Hepatocyte (in vitro differentiated cells): Measurements from ENCODE around the gene MYRIP.

Source experiments
- EZH2 ChIP-seq: fragments of 200-600 bp; sonication (generic); IDR thresholded peaks from 2 replicates; pipeline ENCODE4 v1.6.1; 2016; ENCODE audit warnings: antibody characterized with exemption, mild to moderate bottlenecking, borderline replicate concordance
- EZH2phosphoT487 ChIP-seq: fragments of 200-600 bp; sonication (generic); IDR thresholded peaks from one replicate; pipeline ENCODE4 v1.6.1; 2018; ENCODE audit warnings: antibody characterized with exemption, mild to moderate bottlenecking, low read depth, moderate library complexity; ENCODE audit not compliant: unreplicated experiment, severe bottlenecking
- TF ChIP-seq, protein P1 (sequence below): fragments of 200-600 bp; sonication (generic); IDR thresholded peaks from 2 replicates; pipeline ENCODE4 v1.5.1; 2016; ENCODE audit warnings: antibody characterized with exemption, mild to moderate bottlenecking; ENCODE audit not compliant: poor library complexity

- TF ChIP-seq, protein P1, sequence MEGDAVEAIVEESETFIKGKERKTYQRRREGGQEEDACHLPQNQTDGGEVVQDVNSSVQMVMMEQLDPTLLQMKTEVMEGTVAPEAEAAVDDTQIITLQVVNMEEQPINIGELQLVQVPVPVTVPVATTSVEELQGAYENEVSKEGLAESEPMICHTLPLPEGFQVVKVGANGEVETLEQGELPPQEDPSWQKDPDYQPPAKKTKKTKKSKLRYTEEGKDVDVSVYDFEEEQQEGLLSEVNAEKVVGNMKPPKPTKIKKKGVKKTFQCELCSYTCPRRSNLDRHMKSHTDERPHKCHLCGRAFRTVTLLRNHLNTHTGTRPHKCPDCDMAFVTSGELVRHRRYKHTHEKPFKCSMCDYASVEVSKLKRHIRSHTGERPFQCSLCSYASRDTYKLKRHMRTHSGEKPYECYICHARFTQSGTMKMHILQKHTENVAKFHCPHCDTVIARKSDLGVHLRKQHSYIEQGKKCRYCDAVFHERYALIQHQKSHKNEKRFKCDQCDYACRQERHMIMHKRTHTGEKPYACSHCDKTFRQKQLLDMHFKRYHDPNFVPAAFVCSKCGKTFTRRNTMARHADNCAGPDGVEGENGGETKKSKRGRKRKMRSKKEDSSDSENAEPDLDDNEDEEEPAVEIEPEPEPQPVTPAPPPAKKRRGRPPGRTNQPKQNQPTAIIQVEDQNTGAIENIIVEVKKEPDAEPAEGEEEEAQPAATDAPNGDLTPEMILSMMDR: no peak
- TF ChIP-seq EZH2 (no peak), EZH2phosphoT487 (no peak)
Observed at GRCh38 chr3:40124918-40125317, 315.5 kb downstream of the MYRIP start.
